ENCODE measurements around the gene KCNJ6.

Gene KCNJ6

GRCh38 chr21:37571442-37571841, 344.8 kb downstream of the KCNJ6 start:
- intact Hi-C loops (cut with DNase I), result no loop called here
- no peak for DNase-seq

GRCh38 chr21:37568916-37569315, 347.3 kb downstream of the KCNJ6 start:
- intact Hi-C loops (cut with DNase I), result loop anchor here (5.0 to 10.0 kb wide), 2 partner anchors 202 to 494 kb away; partner anchors contain the start of genes DYRK1A, PIGP and TTC3
- DNase-seq, result peak in 10 of 42 donors; percentile 10 to 50 (median 32)

GRCh38 chr21:37568415-37568814, 347.8 kb downstream of the KCNJ6 start:
- no peak for DNase-seq
- intact Hi-C loops (cut with DNase I), result loop anchor here (5.0 to 10.0 kb wide), 2 partner anchors 201 to 494 kb away; partner anchors contain the start of genes DYRK1A, PIGP and TTC3

GRCh38 chr21:37566790-37567615, 349.3 kb downstream of the KCNJ6 start:
- intact Hi-C loops (cut with DNase I), result loop anchor here (5.0 to 10.0 kb wide), 2 partner anchors 200 to 492 kb away; partner anchors contain the start of genes DYRK1A, PIGP and TTC3
- peak in 2 of 42 donors; percentile 24 to 28 for DNase-seq

- DNase-seq, result peak in 4 of 42 donors; percentile 25 to 53 (median 38)
- intact Hi-C loops (cut with DNase I), result loop anchor here (5.0 to 10.0 kb wide), 2 partner anchors 198 to 491 kb away; partner anchors contain the start of genes DYRK1A, PIGP and TTC3
Measured at GRCh38 chr21:37565530-37566223, 350.6 kb downstream of the KCNJ6 start.

- intact Hi-C loops (cut with DNase I), result loop anchor here (5.0 to 10.0 kb wide), 3 partner anchors 198 to 490 kb away; partner anchors contain the start of genes DYRK1A, PIGP, TTC3 and VPS26C
Measured at GRCh38 chr21:37564924-37565529, 351.2 kb downstream of the KCNJ6 start.

GRCh38 chr21:37564341-37564923, 351.8 kb downstream of the KCNJ6 start:
- intact Hi-C loops (cut with DNase I), result loop anchor here (5.0 to 10.0 kb wide), 2 partner anchors 297 to 490 kb away; partner anchors contain the start of genes PIGP, TTC3 and VPS26C
- DNase-seq, result peak; percentile 56 to 96 (median 78)

More at GRCh38 chr21:37564924-37565529, 351.2 kb downstream of the KCNJ6 start:
- peak in 2 of 42 donors; percentile 8 to 45 for DNase-seq

GRCh38 chr21:37563641-37564340, 352.5 kb downstream of the KCNJ6 start:
- peak; percentile 88 to 98 (median 95) for DNase-seq
- intact Hi-C loops (cut with DNase I), result loop anchor here (5.0 to 10.0 kb wide), 2 partner anchors 296 to 489 kb away; partner anchors contain the start of genes PIGP, TTC3 and VPS26C

GRCh38 chr21:37562920-37563640, 353.2 kb downstream of the KCNJ6 start:
- peak in 18 of 42 donors; percentile 6 to 62 (median 35) for DNase-seq
- intact Hi-C loops (cut with DNase I), result loop anchor here (5.0 to 10.0 kb wide), 2 partner anchors 296 to 488 kb away; partner anchors contain the start of genes PIGP, TTC3 and VPS26C

- intact Hi-C loops (cut with DNase I), result loop anchor here (5.0 to 10.0 kb wide), 2 partner anchors 295 to 487 kb away; partner anchors contain the start of genes PIGP, TTC3 and VPS26C
Measured at GRCh38 chr21:37561941-37562919, 354.0 kb downstream of the KCNJ6 start.

GRCh38 chr21:37561506-37561905, 354.8 kb downstream of the KCNJ6 start:
- intact Hi-C loops (cut with DNase I), result loop anchor here (5.0 to 10.0 kb wide), 2 partner anchors 294 to 487 kb away; partner anchors contain the start of genes PIGP, TTC3 and VPS26C
- DNase-seq, result peak in 2 of 42 donors; percentile 16 to 24

More at GRCh38 chr21:37561941-37562919, 354.0 kb downstream of the KCNJ6 start:
- peak in 2 of 42 donors; percentile 12 to 25 for DNase-seq

GRCh38 chr21:37560385-37560784, 355.9 kb downstream of the KCNJ6 start:
- intact Hi-C loops (cut with DNase I), result loop anchor here (5.0 to 10.0 kb wide), 2 partner anchors 293 to 486 kb away; partner anchors contain the start of genes PIGP, TTC3 and VPS26C
- peak in 1 of 42 donors; percentile 17 for DNase-seq

- peak in 1 of 42 donors; percentile 18 for DNase-seq
- intact Hi-C loops (cut with DNase I), result no loop called here
Measured at GRCh38 chr21:37558676-37559211, 357.5 kb downstream of the KCNJ6 start.
